A673 (cell line): ENCODE measurements around the gene ELF5.

Experiments used
- EZH2 ChIP-seq: fragments of 200-600 bp; sonication (generic); IDR thresholded peaks from 2 replicates; pipeline ENCODE4 v1.6.1; 2017; ENCODE audit warnings: borderline replicate concordance, low read depth, mild to moderate bottlenecking, mixed read lengths, antibody characterized with exemption, low read length; ENCODE audit not compliant: poor library complexity, severe bottlenecking
- TF ChIP-seq, protein P1 (sequence below): fragments of 300-800, 200-600 bp; sonication (generic); conservative IDR thresholded peaks from 2 replicates; pipeline ENCODE4 v1.5.1; 2017; ENCODE audit warnings: low read depth, mild to moderate bottlenecking, antibody characterized with exemption, low read length, moderate library complexity, mixed read lengths

- TF ChIP-seq, protein P1, sequence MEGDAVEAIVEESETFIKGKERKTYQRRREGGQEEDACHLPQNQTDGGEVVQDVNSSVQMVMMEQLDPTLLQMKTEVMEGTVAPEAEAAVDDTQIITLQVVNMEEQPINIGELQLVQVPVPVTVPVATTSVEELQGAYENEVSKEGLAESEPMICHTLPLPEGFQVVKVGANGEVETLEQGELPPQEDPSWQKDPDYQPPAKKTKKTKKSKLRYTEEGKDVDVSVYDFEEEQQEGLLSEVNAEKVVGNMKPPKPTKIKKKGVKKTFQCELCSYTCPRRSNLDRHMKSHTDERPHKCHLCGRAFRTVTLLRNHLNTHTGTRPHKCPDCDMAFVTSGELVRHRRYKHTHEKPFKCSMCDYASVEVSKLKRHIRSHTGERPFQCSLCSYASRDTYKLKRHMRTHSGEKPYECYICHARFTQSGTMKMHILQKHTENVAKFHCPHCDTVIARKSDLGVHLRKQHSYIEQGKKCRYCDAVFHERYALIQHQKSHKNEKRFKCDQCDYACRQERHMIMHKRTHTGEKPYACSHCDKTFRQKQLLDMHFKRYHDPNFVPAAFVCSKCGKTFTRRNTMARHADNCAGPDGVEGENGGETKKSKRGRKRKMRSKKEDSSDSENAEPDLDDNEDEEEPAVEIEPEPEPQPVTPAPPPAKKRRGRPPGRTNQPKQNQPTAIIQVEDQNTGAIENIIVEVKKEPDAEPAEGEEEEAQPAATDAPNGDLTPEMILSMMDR: no peak
- no peak for TF ChIP-seq EZH2
Observed at GRCh38 chr11:34525888-34526657, 12.5 kb upstream of the ELF5 start.
